HCT116 (cell line): ENCODE results near the gene FAM131A. TPM values are rescaled to one million over a fixed set of nuclear protein-coding genes. Genes with fewer than 3 reads are reported as not detected.

ENCODE experiments used
- ATAC-seq: fragments of 200-7000 bp; cut with Tn5 transposase; 2 replicates; pipeline ENCODE4 v1.9.1; 2020; ENCODE audit warnings: mild to moderate bottlenecking, moderate library complexity
- BruUV-seq: library from RNA; stranded (reverse); fragments of 400-500 nt; replicated peaks from 2 replicates; lab custom pipeline; 2021; lab: Mats Ljungman, UMichigan
- CTCF ChIA-PET: fragments of 300-600 bp; sonication (Branson Sonifier 250); formaldehyde crosslinking; loops from one replicate; lab custom pipeline; 2021; ENCODE audit warnings: antibody characterized with exemption; lab: Charles Lee
- POLR2A ChIA-PET: fragments of 300-600, 350-600 bp; sonication (Branson Sonifier 250); formaldehyde crosslinking; loops from one replicate; lab custom pipeline; 2021; ENCODE audit warnings: antibody characterized with exemption; lab: Charles Lee
- RAD21 ChIA-PET, 2 experiments: fragments of 300-600 bp; sonication (Branson Sonifier 250); formaldehyde crosslinking; loops; one replicate each; lab custom pipeline; 2023; ENCODE audit warnings: low total read pairs in 2 of 2; ENCODE audit not compliant: uncharacterized antibody in 2 of 2, unreplicated experiment in 2 of 2, low non-redundant PET in 1 of 2; lab: Charles Lee
- DNase-seq: peaks from one replicate; pipeline ENCODE4 v3.0.0-alpha.2; 2010; ENCODE audit warnings: low read depth, low spot score
- H2AFZ ChIP-seq: fragments of 200-600 bp; shearing (Covaris generic), sonication (generic); 2 replicates; pipeline ENCODE4 v1.6.1; 2017; ENCODE audit warnings: low read depth, mixed run types, mixed read lengths, antibody characterized with exemption, low read length; ENCODE audit not compliant: poor library complexity, severe bottlenecking
- H3K27ac ChIP-seq: 2 replicates; pipeline ENCODE4 v1.5.1; 2012; ENCODE audit warnings: low read depth, low read length
- H3K27me3 ChIP-seq: fragments of 200-600 bp; sonication (generic); 2 replicates; pipeline ENCODE4 v1.6.1; 2016; ENCODE audit warnings: mixed run types, low read length, mixed read lengths; ENCODE audit not compliant: insufficient read depth
- H3K36me3 ChIP-seq, 2 experiments: fragments of 200-500 bp in 1 of 2; fragments of 200-600 bp in 1 of 2; sonication (Bioruptor generic) in 1 of 2; sonication (generic) in 1 of 2; 2 replicates each; pipeline versions ENCODE4 v1.5.1 to v1.6.1; 2014 to 2016; ENCODE audit warnings: low read length in 2 of 2, inconsistent platforms in 1 of 2, mixed read lengths in 1 of 2, mixed run types in 1 of 2; ENCODE audit not compliant: insufficient read depth in 2 of 2, control insufficient read depth in 1 of 2
- H3K4me1 ChIP-seq, 2 experiments: fragments of 200-600 bp in 1 of 2; sonication (generic) in 1 of 2; 2 replicates each; pipeline versions ENCODE4 v1.5.1 to v1.6.1; 2012 to 2017; ENCODE audit warnings: low read length in 2 of 2, inconsistent platforms in 1 of 2, mild to moderate bottlenecking in 1 of 2, mixed read lengths in 1 of 2, mixed run types in 1 of 2, moderate library complexity in 1 of 2; ENCODE audit not compliant: insufficient read depth in 2 of 2, control insufficient read depth in 1 of 2
- H3K4me2 ChIP-seq: fragments of 200-600 bp; sonication (generic); 2 replicates; pipeline ENCODE4 v1.6.1; 2017; ENCODE audit warnings: mixed run types, low read length, mixed read lengths
- H3K4me3 ChIP-seq, 2 experiments: fragments of 200-600 bp in 1 of 2; sonication (generic) in 1 of 2; replicated peaks in 1 of 2; 2 replicates each; pipeline ENCODE4 v1.5.1; 2011 to 2016; ENCODE audit warnings: low read length in 2 of 2, control low read depth in 1 of 2, low read depth in 1 of 2, mild to moderate bottlenecking in 1 of 2, mixed read lengths in 1 of 2, mixed run types in 1 of 2
- H3K79me2 ChIP-seq: fragments of 200-600 bp; sonication (generic); 2 replicates; pipeline ENCODE4 v1.6.1; 2017; ENCODE audit warnings: mild to moderate bottlenecking, mixed run types, low read length, moderate library complexity, mixed read lengths; ENCODE audit not compliant: insufficient read depth
- H3K9ac ChIP-seq: fragments of 200-600 bp; sonication (generic); 2 replicates; pipeline ENCODE4 v1.6.1; 2016; ENCODE audit warnings: low read length, mixed read lengths
- H3K9me2 ChIP-seq: fragments of 200-600 bp; sonication (generic), shearing (Covaris generic); 2 replicates; pipeline ENCODE4 v1.6.1; 2017; ENCODE audit warnings: mixed run types, mild to moderate bottlenecking, moderate library complexity; ENCODE audit not compliant: insufficient read depth
- H3K9me3 ChIP-seq, 2 experiments: fragments of 200-500 bp in 1 of 2; fragments of 200-600 bp in 1 of 2; sonication (Bioruptor generic) in 1 of 2; sonication (generic) in 1 of 2; 2 replicates each; pipeline ENCODE4 v1.6.1; 2014 to 2017; ENCODE audit warnings: low read length in 2 of 2, mixed read lengths in 2 of 2, inconsistent platforms in 1 of 2, low read depth in 1 of 2, mild to moderate bottlenecking in 1 of 2, mixed run types in 1 of 2, moderate library complexity in 1 of 2; ENCODE audit not compliant: control insufficient read depth in 1 of 2, insufficient read depth in 1 of 2
- H4K20me1 ChIP-seq: fragments of 200-600 bp; sonication (generic), shearing (Covaris generic); 2 replicates; pipeline ENCODE4 v1.6.1; 2017; ENCODE audit warnings: mixed run types, mild to moderate bottlenecking, moderate library complexity; ENCODE audit not compliant: insufficient read depth
- ATF3 ChIP-seq: IDR thresholded peaks from 2 replicates; pipeline ENCODE4 v1.6.1; 2012
- CBX3 ChIP-seq: IDR thresholded peaks from 2 replicates; pipeline ENCODE4 v1.6.1; 2012; ENCODE audit warnings: low read depth
- CEBPB ChIP-seq: IDR thresholded peaks from 2 replicates; pipeline ENCODE4 v1.6.1; 2012; ENCODE audit warnings: low read depth
- SRF ChIP-seq: IDR thresholded peaks from 2 replicates; pipeline ENCODE4 v1.6.1; 2012; ENCODE audit warnings: low read depth
- YY1 ChIP-seq: IDR thresholded peaks from 2 replicates; pipeline ENCODE4 v1.6.1; 2011; ENCODE audit warnings: low read length, low read depth, moderate library complexity, mild to moderate bottlenecking; ENCODE audit not compliant: insufficient replicate concordance; ENCODE audit errors: extremely low read depth
- intact Hi-C: fragments of 100-400 bp; cut with micrococcal nuclease; formaldehyde crosslinking; loops from 2 replicates; pipeline ENCODE4 v1.10.0; 2022
- total RNA-seq: library from RNA; stranded (reverse); gene quantifications from one replicate; pipeline ENCODE4 v1.2.1, GENCODE V29; 2021; ENCODE audit not compliant: unreplicated experiment
- TF ChIP-seq, protein P1 (sequence below): IDR thresholded peaks from 2 replicates; pipeline ENCODE4 v1.6.1; 2011; ENCODE audit warnings: mild to moderate bottlenecking, low read length, moderate library complexity; ENCODE audit not compliant: insufficient replicate concordance; ENCODE audit errors: extremely low read depth

The FAM131A gene
- total RNA-seq, 1 experiment from 2014 or later = 17.8 TPM

DNA sequence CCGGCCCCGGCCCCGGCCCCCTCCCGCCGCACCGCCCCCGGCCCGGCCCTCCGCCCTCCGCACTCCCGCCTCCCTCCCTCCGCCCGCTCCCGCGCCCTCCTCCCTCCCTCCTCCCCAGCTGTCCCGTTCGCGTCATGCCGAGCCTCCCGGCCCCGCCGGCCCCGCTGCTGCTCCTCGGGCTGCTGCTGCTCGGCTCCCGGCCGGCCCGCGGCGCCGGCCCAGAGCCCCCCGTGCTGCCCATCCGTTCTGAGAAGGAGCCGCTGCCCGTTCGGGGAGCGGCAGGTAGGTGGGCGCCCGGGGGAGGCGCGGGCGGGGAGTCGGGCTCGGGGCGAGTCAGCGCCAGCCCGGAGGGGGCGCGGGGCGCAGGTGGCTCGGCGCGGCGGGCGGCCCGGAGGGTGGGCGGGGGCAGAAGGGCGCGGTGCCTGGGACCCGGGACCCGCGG, 42.8 kb downstream of the FAM131A start (continued):
- TF ChIP-seq CEBPB = no peak

DNA sequence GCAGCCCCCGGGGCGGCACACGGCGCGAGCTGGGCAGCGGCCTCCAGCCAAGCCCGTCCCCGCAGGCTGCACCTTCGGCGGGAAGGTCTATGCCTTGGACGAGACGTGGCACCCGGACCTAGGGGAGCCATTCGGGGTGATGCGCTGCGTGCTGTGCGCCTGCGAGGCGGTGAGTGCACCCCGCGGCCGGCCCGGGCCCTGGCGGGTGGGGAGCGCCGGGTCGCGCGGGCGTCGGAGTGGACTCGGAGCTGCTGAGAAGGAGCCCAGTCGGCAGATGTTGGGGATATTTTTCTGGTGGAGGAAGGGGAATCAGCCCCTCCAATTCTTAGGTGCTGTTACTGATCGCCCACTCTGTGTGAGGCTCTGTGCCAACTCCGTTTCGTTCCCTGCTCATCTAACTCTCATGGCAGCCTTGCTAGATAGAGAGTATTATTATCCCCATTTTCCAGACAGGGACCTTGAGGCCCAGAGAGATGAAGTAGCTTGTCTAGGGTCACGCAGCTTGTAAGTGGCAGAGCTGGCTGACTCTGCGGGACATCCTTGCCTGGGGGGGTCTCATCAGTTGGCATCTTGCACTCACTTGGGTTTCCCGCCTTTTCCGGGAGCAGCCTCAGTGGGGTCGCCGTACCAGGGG, 43.3 kb downstream of the FAM131A start:
- Histone ChIP-seq H3K36me3 (no peaks in the 10 kb centered on the region), H3K9me2 (no peaks in the 10 kb centered on the region), H3K4me2 (peak overlapping the region; percentile 87), H4K20me1 (no peaks in the 10 kb centered on the region), H3K9ac (peak overlapping the region; percentile 40; the same call in 1 of the 2 replicates), H3K27ac (peak overlapping the region; percentile 18; the same call in 1 of the 2 replicates), H2AFZ (peak overlapping the region; percentile 74), H3K9me3 (no peaks in the 10 kb centered on the region), H3K4me1 (peaks cover 4 to 20% of the 10 kb centered on the region in 2 experiments; a peak in 2 of 4 replicates), H3K27me3 (no peaks in the 10 kb centered on the region), H3K4me3 (peak overlapping the region; percentile 36 to 58), H3K79me2 (no peaks in the 10 kb centered on the region)
- ChIA-PET RAD21 (no interaction called here), POLR2A (no interaction called here), CTCF (interaction anchor here (1.0 kb wide), 1 partner anchor 9 kb away, joined by 3 read pairs; no protein-coding TSS in a partner anchor)
- ATAC-seq = peak; percentile 65
- intact Hi-C loops = no loop called here
- BruUV-seq = no TSS peak
- no peak for TF ChIP-seq CBX3
- no peak for TF ChIP-seq YY1
- no peak for TF ChIP-seq ATF3
- TF ChIP-seq, protein P1, sequence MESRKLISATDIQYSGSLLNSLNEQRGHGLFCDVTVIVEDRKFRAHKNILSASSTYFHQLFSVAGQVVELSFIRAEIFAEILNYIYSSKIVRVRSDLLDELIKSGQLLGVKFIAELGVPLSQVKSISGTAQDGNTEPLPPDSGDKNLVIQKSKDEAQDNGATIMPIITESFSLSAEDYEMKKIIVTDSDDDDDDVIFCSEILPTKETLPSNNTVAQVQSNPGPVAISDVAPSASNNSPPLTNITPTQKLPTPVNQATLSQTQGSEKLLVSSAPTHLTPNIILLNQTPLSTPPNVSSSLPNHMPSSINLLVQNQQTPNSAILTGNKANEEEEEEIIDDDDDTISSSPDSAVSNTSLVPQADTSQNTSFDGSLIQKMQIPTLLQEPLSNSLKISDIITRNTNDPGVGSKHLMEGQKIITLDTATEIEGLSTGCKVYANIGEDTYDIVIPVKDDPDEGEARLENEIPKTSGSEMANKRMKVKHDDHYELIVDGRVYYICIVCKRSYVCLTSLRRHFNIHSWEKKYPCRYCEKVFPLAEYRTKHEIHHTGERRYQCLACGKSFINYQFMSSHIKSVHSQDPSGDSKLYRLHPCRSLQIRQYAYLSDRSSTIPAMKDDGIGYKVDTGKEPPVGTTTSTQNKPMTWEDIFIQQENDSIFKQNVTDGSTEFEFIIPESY = no peak
- TF ChIP-seq SRF = no peak
- DNase-seq = no peak
